Globus pallidus (tissue), 1 donor: ENCODE results near the gene FKBP2.

ENCODE experiments used
- DNase-seq: peaks from one replicate; pipeline ENCODE4 v3.0.0-alpha.2; 2015; ENCODE audit warnings: low spot score

FKBP2 gene

DNA sequence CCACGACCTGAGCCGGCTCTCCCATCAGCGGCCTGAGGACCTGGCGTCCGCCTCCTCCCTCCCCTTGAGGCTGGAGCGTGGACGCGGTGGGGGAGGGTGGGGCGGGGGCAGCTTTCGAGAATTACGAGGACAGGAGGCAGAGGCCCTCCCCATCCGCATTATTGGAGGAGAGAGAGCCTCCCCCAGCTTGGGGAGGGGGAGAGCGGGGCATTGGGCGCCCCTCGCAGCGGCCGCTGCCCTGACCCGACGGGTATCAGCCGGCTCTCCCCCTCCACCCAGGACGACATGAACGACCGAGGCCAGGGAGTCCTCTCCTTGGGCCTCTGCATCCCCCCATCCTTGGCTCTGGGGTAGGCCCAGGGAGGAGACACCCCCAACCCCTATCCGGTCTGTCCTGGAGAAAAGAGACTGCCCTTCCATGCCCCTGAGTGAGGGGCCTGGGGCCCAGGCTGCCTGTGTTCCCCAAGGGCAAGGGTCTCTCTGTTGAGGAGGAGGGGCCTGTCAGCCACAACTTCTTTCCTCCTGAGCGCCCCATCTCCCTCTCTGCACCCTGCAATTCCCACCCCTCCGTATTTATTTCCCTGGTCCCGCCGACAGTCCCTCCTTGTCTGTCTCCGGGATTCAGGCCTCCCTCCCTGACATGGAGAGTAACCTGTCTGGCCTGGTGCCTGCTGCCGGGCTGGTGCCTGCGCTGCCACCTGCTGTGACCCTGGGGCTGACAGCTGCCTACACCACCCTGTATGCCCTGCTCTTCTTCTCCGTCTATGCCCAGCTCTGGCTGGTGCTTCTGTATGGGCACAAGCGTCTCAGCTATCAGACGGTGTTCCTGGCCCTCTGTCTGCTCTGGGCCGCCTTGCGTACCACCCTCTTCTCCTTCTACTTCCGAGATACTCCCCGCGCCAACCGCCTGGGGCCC is 45.2 kb downstream of the FKBP2 start:
- no peak for DNase-seq

- no peak for DNase-seq
Observed at GRCh38 chr11:64286801-64287159, 45.9 kb downstream of the FKBP2 start.

- DNase-seq, result no peak
Observed at GRCh38 chr11:64287676-64288352, 46.9 kb downstream of the FKBP2 start.

DNA sequence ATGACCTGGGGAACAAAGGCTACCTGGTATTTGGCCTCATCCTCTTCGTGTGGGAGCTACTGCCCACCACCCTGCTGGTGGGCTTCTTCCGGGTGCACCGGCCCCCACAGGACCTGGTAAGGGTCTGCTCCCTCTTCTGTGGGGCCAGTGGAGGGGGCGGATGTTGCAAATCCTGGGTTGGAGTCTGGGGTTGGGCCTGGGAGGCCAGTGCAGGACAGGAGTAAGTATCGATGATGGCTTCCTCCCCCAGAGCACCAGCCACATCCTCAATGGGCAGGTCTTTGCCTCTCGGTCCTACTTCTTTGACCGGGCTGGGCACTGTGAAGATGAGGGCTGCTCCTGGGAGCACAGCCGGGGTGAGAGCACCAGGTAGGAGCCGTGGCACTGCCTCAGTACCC is 47.5 kb downstream of the FKBP2 start:
- no peak for DNase-seq

GRCh38 chr11:64289002-64289564 is 48.2 kb downstream of the FKBP2 start:
- DNase-seq, result no peak

DNA sequence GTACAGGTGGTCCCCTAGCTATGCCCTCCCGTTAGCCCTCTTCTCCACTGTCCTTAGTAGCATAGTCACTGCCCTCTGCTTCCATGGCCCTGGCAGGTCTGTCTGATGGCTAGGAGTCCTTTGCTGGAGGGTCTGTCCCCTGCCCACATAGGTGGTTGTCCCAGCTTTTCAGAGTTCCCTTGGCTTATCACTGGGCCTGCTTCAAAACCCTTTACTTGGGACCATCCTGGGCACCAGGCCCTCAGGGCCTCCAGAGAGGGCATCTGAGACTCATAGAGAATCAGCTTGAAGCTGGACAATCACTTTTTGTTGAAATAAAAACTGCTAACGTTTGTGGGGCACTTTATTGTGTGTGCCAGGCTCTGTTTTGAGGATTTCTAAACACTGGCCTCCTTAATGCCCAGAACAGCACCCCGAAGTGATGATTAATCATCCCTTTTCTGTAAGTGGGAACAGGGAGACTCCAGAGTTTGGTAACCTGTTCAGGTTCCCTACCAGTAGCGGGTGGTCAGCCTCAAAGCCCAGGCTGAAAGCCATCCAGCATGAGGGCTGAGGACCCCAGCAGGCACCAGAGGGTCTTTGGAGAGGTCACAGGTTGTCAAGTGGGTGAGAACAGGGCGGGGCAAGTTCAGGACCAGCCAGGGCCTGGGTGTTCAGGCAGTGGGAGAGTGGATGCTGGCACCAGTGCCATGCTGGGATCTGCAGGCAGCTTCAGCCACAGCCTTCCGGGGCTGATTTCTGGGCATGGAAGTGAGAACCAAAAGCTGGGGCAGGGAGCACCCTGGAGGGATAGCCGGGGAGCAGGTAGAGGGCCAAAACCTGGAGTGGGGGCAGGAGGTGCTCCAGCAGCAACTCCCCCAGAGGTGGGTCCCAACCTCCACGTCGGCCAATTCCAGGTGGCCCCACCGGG is 49.7 kb downstream of the FKBP2 start:
- no peak for DNase-seq

DNA sequence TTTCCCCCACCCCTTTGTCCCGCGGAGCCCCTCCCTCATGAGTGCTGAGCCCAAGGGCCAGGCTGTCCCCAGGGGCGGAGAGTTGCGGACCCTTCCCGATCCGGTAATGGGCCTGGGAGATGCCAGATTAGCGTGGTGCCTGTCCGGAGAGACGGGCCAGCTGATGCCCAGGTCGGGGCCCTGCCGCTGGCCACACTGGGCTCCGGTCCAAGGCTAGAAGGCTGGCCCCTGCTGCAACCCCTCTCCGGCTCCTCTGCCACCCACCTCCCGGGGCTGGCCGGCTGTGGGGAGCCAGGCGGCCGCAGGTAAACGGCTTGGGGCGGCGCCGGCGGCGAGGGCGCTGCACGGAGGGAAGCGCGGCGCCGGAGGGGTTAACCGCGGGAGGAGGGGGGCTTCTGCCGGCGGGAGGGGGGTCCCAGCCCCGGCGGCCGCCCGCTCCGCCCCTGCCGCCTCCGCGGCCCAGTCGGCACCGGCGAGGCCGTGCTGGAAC is 50.4 kb downstream of the FKBP2 start, which contains the start of gene KCNK4:
Gene KCNK4 (plus strand): TSS at position 41 of the 490 bp plus-strand sequence. CDS start 1,717 bp downstream, outside the sequence.
- no peak for DNase-seq

DNA sequence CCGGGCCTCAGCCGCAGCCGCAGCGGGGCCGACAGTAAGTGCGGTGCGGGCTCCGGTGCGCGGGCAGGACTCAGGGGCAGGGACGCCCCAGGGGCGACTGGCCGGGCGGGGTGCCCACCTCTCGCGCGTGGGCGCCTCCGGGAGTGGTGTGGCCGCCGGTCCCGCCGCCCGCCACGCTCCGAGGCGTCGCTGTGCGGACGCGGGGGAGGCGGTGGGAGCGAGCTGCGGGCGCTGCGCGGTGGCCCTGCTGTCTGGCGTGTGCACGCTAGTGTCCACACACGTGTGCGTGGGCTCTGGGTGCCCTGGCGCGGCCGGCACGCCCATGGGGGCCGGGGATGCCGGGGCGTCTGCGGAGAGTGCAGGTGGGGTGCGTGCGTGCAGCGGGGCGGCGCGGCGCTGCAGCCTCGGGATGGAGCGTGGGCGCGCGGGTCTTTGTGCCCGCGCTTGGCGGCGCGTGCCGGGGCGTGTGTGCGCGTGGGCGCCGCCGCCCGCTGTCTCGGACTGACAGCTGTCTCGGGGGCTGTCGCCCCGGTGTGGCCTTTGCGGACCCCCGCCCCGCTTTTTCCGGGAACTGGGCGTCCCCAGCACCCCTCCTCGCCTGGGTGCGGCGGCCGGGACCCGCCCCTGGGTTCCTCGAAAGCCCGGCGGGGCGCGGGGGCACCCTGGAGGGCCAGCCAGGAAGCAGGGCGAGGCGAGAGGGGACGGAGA is 51.0 kb downstream of the FKBP2 start:
- no peak for DNase-seq

DNA sequence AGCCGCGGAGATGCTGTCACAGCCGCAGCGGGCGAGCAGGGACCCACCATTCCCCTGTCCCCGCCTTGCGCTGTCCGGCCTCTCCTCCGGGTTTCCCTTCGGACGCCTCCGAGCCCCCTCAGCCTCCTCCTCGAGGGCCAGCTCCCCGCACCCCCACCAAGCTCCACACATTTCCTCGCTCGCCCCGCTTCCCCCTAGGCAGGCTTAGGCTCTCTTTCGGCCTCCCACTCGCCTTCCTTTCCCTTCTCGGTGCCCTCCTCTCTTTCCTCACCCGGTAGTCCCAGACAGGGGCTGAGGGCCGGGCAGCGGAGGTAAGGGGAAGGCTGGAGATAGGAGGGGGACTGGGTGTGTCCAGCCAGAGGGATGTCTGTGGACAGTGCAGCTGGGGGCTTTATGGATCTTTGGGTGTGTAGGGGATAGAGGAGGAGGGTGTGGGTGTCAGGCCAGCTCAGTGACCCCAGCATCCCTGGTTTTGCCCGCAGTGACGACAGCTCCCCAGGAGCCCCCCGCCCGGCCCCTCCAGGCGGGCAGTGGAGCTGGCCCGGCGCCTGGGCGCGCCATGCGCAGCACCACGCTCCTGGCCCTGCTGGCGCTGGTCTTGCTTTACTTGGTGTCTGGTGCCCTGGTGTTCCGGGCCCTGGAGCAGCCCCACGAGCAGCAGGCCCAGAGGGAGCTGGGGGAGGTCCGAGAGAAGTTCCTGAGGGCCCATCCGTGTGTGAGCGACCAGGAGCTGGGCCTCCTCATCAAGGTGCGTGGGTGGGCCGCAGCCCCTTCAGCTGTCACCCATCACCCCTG is 51.8 kb downstream of the FKBP2 start:
- no peak for DNase-seq
